ENCODE results near the gene LRRIQ4.

- TF ChIP-seq EP300 (IDR thresholded peaks at IDR 0.05) (no peak), CTCF (IDR thresholded peaks at IDR 0.05) (no peak), POLR2AphosphoS5 (IDR thresholded peaks at IDR 0.05) (no peak), POLR2A (IDR thresholded peaks at IDR 0.05) (no peak)
Measured at GRCh38 chr3:169838511-169839030, 25.9 kb downstream of the LRRIQ4 start.
